ENCODE measurements around the gene RARRES2. TPM values are rescaled to one million over a fixed set of nuclear protein-coding genes. Genes with fewer than 3 reads are reported as not detected.

The RARRES2 gene
- polyA plus RNA-seq, 1 of the 3 experiments (the other 2 are of a cell fraction): 0.43 TPM

DNA sequence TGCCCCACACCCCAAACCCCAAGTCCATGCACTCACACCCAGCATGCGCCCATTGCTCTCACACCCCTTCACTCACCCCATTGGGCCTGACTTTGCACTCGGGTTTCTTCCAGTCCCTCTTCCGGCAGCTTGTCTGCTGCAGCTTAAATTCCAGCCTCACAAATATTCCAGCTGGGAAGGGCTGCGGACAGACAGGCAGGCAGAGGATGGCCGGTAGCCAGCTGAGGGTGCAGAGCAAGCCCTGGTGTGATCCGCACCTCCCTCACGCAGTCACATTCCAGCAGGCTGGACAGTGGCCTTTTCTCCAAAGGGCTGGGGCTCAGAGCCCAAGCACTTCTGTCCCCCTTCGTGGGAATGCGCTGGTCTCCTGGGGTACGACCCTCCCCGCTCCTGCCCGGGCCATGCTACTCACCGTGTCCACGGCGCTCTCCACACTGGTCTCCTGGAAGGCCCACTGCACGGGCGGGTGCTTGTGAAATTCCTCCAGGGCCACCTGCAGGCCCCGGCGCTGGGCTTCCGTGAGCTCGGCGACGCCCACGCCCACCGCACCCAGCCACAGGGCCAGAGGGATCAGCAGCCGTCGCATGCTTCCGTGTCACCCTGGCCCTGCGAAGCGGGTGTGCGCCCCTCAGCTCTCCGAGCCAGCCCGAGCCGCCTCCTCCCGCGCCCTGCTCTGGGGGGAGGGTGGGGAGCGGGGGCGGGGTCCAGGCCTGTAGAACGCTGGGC, 1.2 kb downstream of the RARRES2 start:
- no peak overlapping the region for H2AFZ ChIP-seq (ENCODE audit: low read depth)
- H3F3A ChIP-seq (replicated peaks; ENCODE audit: insufficient read depth): no peaks in the 10 kb centered on the region
- TF ChIP-seq, protein P1, sequence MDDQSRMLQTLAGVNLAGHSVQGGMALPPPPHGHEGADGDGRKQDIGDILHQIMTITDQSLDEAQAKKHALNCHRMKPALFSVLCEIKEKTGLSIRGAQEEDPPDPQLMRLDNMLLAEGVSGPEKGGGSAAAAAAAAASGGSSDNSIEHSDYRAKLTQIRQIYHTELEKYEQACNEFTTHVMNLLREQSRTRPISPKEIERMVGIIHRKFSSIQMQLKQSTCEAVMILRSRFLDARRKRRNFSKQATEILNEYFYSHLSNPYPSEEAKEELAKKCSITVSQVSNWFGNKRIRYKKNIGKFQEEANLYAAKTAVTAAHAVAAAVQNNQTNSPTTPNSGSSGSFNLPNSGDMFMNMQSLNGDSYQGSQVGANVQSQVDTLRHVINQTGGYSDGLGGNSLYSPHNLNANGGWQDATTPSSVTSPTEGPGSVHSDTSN (IDR thresholded peaks at IDR 0.05): no peak
- no peak for TF ChIP-seq GABPA (IDR thresholded peaks at IDR 0.05; ENCODE audit: low read depth)
- TF ChIP-seq FOSL2 (IDR thresholded peaks at IDR 0.05; ENCODE audit: borderline replicate concordance, low read depth): no peak
- no peak for TF ChIP-seq SIN3A (IDR thresholded peaks at IDR 0.05; ENCODE audit: borderline replicate concordance, low read depth, low read length)
- TF ChIP-seq MXI1 (IDR thresholded peaks at IDR 0.05; ENCODE audit: low read depth, low read length): no peak
- TF ChIP-seq, protein P2, sequence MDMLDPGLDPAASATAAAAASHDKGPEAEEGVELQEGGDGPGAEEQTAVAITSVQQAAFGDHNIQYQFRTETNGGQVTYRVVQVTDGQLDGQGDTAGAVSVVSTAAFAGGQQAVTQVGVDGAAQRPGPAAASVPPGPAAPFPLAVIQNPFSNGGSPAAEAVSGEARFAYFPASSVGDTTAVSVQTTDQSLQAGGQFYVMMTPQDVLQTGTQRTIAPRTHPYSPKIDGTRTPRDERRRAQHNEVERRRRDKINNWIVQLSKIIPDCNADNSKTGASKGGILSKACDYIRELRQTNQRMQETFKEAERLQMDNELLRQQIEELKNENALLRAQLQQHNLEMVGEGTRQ (IDR thresholded peaks at IDR 0.05; ENCODE audit: borderline replicate concordance, low read depth, low read length): no peak
- no peak for TF ChIP-seq RXRA (IDR thresholded peaks at IDR 0.05; ENCODE audit: borderline replicate concordance, low read depth)
- TF ChIP-seq FOXJ3 (CRISPR knock-in tag; IDR thresholded peaks at IDR 0.05): no peak
- no peak for TF ChIP-seq MEF2A (IDR thresholded peaks at IDR 0.05; ENCODE audit: borderline replicate concordance, low read depth)
- TF ChIP-seq JUND (IDR thresholded peaks at IDR 0.05): no peak
- TF ChIP-seq RAD21 (IDR thresholded peaks at IDR 0.05; ENCODE audit: low read length): no peak
- TF ChIP-seq POLR2AphosphoS5 (IDR thresholded peaks at IDR 0.05; ENCODE audit: low read depth, low read length): no peak
- TF ChIP-seq, protein P3, sequence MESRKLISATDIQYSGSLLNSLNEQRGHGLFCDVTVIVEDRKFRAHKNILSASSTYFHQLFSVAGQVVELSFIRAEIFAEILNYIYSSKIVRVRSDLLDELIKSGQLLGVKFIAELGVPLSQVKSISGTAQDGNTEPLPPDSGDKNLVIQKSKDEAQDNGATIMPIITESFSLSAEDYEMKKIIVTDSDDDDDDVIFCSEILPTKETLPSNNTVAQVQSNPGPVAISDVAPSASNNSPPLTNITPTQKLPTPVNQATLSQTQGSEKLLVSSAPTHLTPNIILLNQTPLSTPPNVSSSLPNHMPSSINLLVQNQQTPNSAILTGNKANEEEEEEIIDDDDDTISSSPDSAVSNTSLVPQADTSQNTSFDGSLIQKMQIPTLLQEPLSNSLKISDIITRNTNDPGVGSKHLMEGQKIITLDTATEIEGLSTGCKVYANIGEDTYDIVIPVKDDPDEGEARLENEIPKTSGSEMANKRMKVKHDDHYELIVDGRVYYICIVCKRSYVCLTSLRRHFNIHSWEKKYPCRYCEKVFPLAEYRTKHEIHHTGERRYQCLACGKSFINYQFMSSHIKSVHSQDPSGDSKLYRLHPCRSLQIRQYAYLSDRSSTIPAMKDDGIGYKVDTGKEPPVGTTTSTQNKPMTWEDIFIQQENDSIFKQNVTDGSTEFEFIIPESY (IDR thresholded peaks at IDR 0.05; ENCODE audit: borderline replicate concordance, low read depth): no peak
- TF ChIP-seq EP300 (IDR thresholded peaks at IDR 0.05; ENCODE audit: borderline replicate concordance in 1 of 2, low read depth in 1 of 2, low read length in 1 of 2): no peak
- no peak for TF ChIP-seq FOXM1 (IDR thresholded peaks at IDR 0.05; ENCODE audit: low read depth)
- no peak for TF ChIP-seq NFIC (IDR thresholded peaks at IDR 0.05; ENCODE audit: borderline replicate concordance)
- no peak for TF ChIP-seq GATA2 (CRISPR knock-in tag; IDR thresholded peaks at IDR 0.05)
- no peaks in the 10 kb centered on the region for H3K9me3 ChIP-seq
- 88% methylated on average over 36 of the region's 39 CpGs for WGBS (ENCODE audit: low lambda C conversion rate)
- no peak overlapping the region for H3K4me2 ChIP-seq
- no peak for DNase-seq
- H3K9me2 ChIP-seq: no peaks in the 10 kb centered on the region
- ChIA-PET CTCF (interaction anchor here (1.0 kb wide), 2 partner anchors 18 to 45 kb away, joined by 3 read pairs; no protein-coding TSS in a partner anchor), POLR2A (interaction anchor here (0.6 kb wide), 1 partner anchor 87 kb away, joined by 3 read pairs; no protein-coding TSS in a partner anchor)
- no peak overlapping the region for H3K27ac ChIP-seq (ENCODE audit: low read depth in 2 of 2, low read length in 1 of 2)
- no peak overlapping the region for H3K4me3 ChIP-seq (ENCODE audit: low read depth in 2 of 2, low read length in 1 of 2)
- H4K20me1 ChIP-seq (ENCODE audit: insufficient read depth): no peaks in the 10 kb centered on the region
- no peaks in the 10 kb centered on the region for H3K79me2 ChIP-seq (ENCODE audit: insufficient read depth)
- H3K4me1 ChIP-seq (ENCODE audit: control insufficient read depth in 1 of 2, insufficient read depth in 2 of 2, low read depth in 1 of 2, low read length in 1 of 2): no peaks in the 10 kb centered on the region; a peak in 1 of 4 replicates
- peaks cover 8% of the 10 kb centered on the region; the same call in 1 of the 2 replicates for H3K27me3 ChIP-seq (ENCODE audit: insufficient read depth)
- no peaks in the 10 kb centered on the region for H3K36me3 ChIP-seq (replicated peaks in 1 of 2; ENCODE audit: control insufficient read depth in 1 of 2, insufficient read depth in 2 of 2, low read length in 1 of 2)
- H3K9ac ChIP-seq: no peak overlapping the region

All from SK-N-SH (cell line).